ENCODE results near the gene PCDH17. TPM values are rescaled to one million over a fixed set of nuclear protein-coding genes. Genes with fewer than 3 reads are reported as not detected.

PCDH17 gene
- total RNA-seq, 3 donors from 2014 or later = 1.3 to 5.9 (median 1.4) TPM

GRCh38 chr13:57627663-57628062, 3.9 kb upstream of the PCDH17 start:
- DNase-seq (ENCODE audit: low spot score in 2 of 2) = no peak
- Histone ChIP-seq H3K4me3 (no peak overlapping the region), H3K9me3 (no peaks in the 10 kb centered on the region), H3K36me3 (no peaks in the 10 kb centered on the region), H3K27me3 (peaks cover 0 to 77% of the 10 kb centered on the region in 2 donors), H3K4me1 (peaks cover 0 to 10% of the 10 kb centered on the region in 2 donors), H3K27ac (no peak overlapping the region)
- TF ChIP-seq POLR2A (IDR thresholded peaks at IDR 0.05) (no peak), POLR2AphosphoS5 (IDR thresholded peaks at IDR 0.05) (no peak), CTCF (IDR thresholded peaks at IDR 0.05) (peak in 1 of 3 donors; percentile 24)
- intact Hi-C loops (cut with DNase I; ENCODE audit: low total_unique reads) = no loop called here

- DNase-seq (ENCODE audit: low spot score in 2 of 2) = peak in 1 of 2 donors; percentile 49
- Histone ChIP-seq H3K9me3 (peaks cover 0 to 15% of the 10 kb centered on the region in 2 donors), H3K4me1 (peaks cover 0 to 10% of the 10 kb centered on the region in 2 donors), H3K27ac (no peak overlapping the region), H3K36me3 (no peaks in the 10 kb centered on the region), H3K4me3 (peak overlapping the region; percentile 48 to 60 (median 50)), H3K27me3 (peaks cover 0 to 91% of the 10 kb centered on the region in 2 donors)
- no peak for TF ChIP-seq CTCF (IDR thresholded peaks at IDR 0.05)
- no peak for TF ChIP-seq POLR2AphosphoS5 (IDR thresholded peaks at IDR 0.05)
- TF ChIP-seq POLR2A (IDR thresholded peaks at IDR 0.05) = no peak
- intact Hi-C loops (cut with DNase I; ENCODE audit: low total_unique reads) = no loop called here
Measured at GRCh38 chr13:57629391-57629804, 2.1 kb upstream of the PCDH17 start.

DNA sequence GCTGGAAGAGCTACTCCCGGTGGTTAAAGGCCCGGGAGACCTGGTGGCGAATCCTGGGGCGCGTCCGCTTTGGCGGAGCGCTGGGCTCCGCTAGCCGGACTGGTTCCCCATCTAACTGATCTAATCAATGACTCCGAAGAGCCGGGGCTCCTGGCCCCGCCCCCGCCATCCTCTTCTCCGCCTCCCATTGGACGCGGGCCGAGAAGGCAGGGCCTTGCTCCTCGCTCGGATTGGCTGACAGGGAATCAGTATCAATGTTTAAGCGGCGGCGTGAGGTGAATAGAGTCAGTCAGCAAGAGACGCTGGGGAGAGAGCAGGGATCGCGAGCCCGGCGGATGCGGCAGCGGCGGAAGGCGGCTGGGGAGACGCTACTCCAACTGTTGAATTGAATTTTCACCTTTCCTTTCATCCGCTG, 1.7 kb upstream of the PCDH17 start:
- peaks cover 0 to 10% of the 10 kb centered on the region in 2 donors for H3K4me1 ChIP-seq
- peak overlapping the region; percentile 48 to 60 (median 50) for H3K4me3 ChIP-seq
- intact Hi-C loops (cut with DNase I; ENCODE audit: low total_unique reads) = no loop called here
- TF ChIP-seq POLR2A (IDR thresholded peaks at IDR 0.05) = no peak
- peaks cover 0 to 95% of the 10 kb centered on the region in 2 donors for H3K27me3 ChIP-seq
- no peak overlapping the region for H3K27ac ChIP-seq
- DNase-seq (ENCODE audit: low spot score in 2 of 2) = peak in 1 of 2 donors; percentile 58
- H3K9me3 ChIP-seq = peaks cover 0 to 17% of the 10 kb centered on the region in 2 donors
- H3K36me3 ChIP-seq = no peaks in the 10 kb centered on the region

DNA sequence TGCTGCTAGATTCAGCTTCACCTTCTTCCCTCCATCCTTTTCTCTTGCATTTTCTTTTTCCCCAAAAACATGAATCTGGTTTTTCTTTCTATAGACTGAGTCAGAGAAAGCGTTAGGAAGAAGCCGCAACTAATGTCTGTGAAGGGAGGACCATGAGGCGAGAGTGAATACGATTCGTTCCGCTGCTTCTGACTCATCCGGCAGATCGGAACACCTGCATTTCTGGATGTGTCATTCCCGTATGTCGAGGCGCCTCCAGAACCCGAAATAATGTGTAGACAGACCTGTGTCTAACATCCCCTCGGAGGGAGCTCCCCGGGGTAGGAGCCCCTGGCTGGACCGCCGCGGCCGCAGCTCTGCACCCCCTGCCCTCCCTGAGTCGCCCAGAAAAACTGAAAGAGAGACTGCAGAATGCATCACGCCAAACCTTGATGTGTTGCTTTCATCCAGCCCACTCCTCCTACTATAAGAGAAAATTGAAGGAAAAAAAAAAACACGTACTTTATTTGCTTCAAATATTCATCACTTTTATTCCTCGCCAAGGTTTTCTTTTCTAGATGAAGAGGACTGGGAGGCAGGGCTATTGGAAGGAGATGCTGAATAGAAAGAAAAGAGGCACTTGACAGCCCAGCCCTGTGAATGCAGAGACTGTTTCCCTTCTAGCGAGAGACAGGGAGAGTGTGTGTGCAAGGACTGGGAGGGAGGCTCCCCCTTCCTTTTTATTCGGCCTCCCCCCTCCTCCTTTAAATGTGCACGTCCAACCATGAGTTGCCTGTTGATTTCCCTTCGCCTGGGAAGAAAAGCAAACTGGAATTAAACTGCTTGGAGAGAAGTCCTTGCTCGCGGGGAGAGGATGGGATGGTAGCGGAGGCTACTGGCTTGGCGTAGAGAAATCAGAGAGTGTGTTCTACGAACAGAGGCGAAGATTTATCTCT, 616 bp upstream of the PCDH17 start:
- peak overlapping the region; percentile 48 to 69 (median 50) for H3K4me3 ChIP-seq
- H3K27ac ChIP-seq = no peak overlapping the region
- H3K36me3 ChIP-seq = no peaks in the 10 kb centered on the region
- DNase-seq (ENCODE audit: low spot score in 2 of 2) = no peak
- TF ChIP-seq CTCF (IDR thresholded peaks at IDR 0.05) = no peak
- no peak for TF ChIP-seq POLR2AphosphoS5 (IDR thresholded peaks at IDR 0.05)
- no peak for TF ChIP-seq POLR2A (IDR thresholded peaks at IDR 0.05)
- H3K9me3 ChIP-seq = peaks cover 0 to 17% of the 10 kb centered on the region in 2 donors
- H3K27me3 ChIP-seq = peaks cover 0 to 89% of the 10 kb centered on the region in 2 donors
- intact Hi-C loops (cut with DNase I; ENCODE audit: low total_unique reads) = no loop called here
- peaks cover 0 to 10% of the 10 kb centered on the region in 2 donors for H3K4me1 ChIP-seq

- H3K4me3 ChIP-seq = peak overlapping the region; percentile 48 to 69 (median 50)
- peaks cover 0 to 17% of the 10 kb centered on the region in 2 donors for H3K9me3 ChIP-seq
- intact Hi-C loops (cut with DNase I; ENCODE audit: low total_unique reads) = no loop called here
- no peaks in the 10 kb centered on the region for H3K36me3 ChIP-seq
- no peak overlapping the region for H3K27ac ChIP-seq
- H3K27me3 ChIP-seq = peaks cover 0 to 75% of the 10 kb centered on the region in 2 donors
- no peak for TF ChIP-seq CTCF (IDR thresholded peaks at IDR 0.05)
- no peak for TF ChIP-seq POLR2AphosphoS5 (IDR thresholded peaks at IDR 0.05)
- TF ChIP-seq POLR2A (IDR thresholded peaks at IDR 0.05) = no peak
- DNase-seq (ENCODE audit: low spot score in 2 of 2) = peak in 1 of 2 donors; percentile 51
- peaks cover 0 to 10% of the 10 kb centered on the region in 2 donors for H3K4me1 ChIP-seq
Measured at GRCh38 chr13:57632276-57633140, 964 bp downstream of the PCDH17 start.
